Body of pancreas (tissue), 4 donors: ENCODE data around the gene GULP1.

ENCODE experiments used
- CTCF ChIP-seq, 7 experiments: fragments of 450-650 bp in 4 of 7; fragments of 200-600 bp in 3 of 7; sonication (generic) in 3 of 7; IDR thresholded peaks; one replicate each; pipeline ENCODE4 v1.5.1; 2016 to 2019; ENCODE audit warnings: antibody characterized with exemption in 7 of 7
- POLR2A ChIP-seq, 3 donors: fragments of 450-650 bp; IDR thresholded peaks; one replicate each; pipeline ENCODE4 v1.6.1; 2016; ENCODE audit warnings: antibody characterized with exemption in 3 of 3, mild to moderate bottlenecking in 2 of 3

GRCh38 chr2:188495969-188496431 lies 204.3 kb downstream of the GULP1 start:
- no peak for TF ChIP-seq CTCF (IDR thresholded peaks at IDR 0.05)
- no peak for TF ChIP-seq POLR2A (IDR thresholded peaks at IDR 0.05)
